Measurements from ENCODE around the gene NALCN. TPM values are rescaled to one million over a fixed set of nuclear protein-coding genes. Genes with fewer than 3 reads are reported as not detected.

Gene NALCN
- total and polyA plus RNA-seq, 7 donors = 0.04 to 0.49 (median 0.21) TPM; not detected in 1

DNA sequence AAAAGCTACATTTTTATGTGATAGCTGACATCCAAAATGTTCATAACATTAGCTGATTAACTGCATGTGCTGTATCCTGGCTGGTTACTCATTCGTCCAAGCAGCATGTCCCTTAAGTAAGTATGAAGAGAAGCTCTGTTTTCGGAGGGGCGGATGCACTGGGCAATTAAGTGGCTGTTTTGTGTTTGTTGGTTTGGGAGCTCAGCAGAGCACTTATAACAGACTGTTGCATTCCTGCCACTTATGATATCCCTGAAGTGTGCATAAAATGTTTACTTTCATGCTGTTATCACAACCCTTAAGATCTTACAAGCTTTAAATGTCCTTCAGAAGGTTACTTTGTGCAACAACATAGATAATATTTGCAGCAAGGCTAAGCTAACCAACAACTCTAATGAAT, 264.1 kb downstream of the NALCN start:
- Histone ChIP-seq H3K27me3 (ENCODE audit: insufficient read depth in 3 of 3, low read length in 2 of 3) (peaks cover 0 to 4% (median 2%) of the 10 kb centered on the region in 3 donors), H3K9me3 (no peaks in the 10 kb centered on the region), H3K4me3 (no peak overlapping the region), H3K36me3 (ENCODE audit: insufficient read depth in 1 of 2, low read depth in 1 of 2) (no peaks in the 10 kb centered on the region), H3K4me1 (no peaks in the 10 kb centered on the region), H3K27ac (no peak overlapping the region)
- ATAC-seq (no peak), DNase-seq (no peak)
- TF ChIP-seq CTCF (IDR thresholded peaks at IDR 0.05) = no peak
- intact Hi-C loops (cut with DNase I) = no loop called here
- WGBS, 3 donors = 61 to 77% (median 62%) methylated on average over 3 of the region's 3 CpGs

GRCh38 chr13:101150998-101151397, 265.3 kb downstream of the NALCN start:
- H3K9me3 ChIP-seq = no peaks in the 10 kb centered on the region
- ATAC-seq (no peak), DNase-seq (no peak)
- TF ChIP-seq CTCF (IDR thresholded peaks at IDR 0.05) = no peak
- intact Hi-C loops (cut with DNase I) = no loop called here
- H3K27ac ChIP-seq = no peak overlapping the region
- no peaks in the 10 kb centered on the region for H3K36me3 ChIP-seq (ENCODE audit: insufficient read depth in 1 of 2, low read depth in 1 of 2)
- H3K27me3 ChIP-seq (ENCODE audit: insufficient read depth in 3 of 3, low read length in 2 of 3) = peaks cover 0 to 4% (median 0%) of the 10 kb centered on the region in 3 donors
- 10 to 17% (median 15%) methylated on average over 7 of the region's 7 CpGs for WGBS, 3 donors
- no peaks in the 10 kb centered on the region for H3K4me1 ChIP-seq
- no peak overlapping the region for H3K4me3 ChIP-seq

DNA sequence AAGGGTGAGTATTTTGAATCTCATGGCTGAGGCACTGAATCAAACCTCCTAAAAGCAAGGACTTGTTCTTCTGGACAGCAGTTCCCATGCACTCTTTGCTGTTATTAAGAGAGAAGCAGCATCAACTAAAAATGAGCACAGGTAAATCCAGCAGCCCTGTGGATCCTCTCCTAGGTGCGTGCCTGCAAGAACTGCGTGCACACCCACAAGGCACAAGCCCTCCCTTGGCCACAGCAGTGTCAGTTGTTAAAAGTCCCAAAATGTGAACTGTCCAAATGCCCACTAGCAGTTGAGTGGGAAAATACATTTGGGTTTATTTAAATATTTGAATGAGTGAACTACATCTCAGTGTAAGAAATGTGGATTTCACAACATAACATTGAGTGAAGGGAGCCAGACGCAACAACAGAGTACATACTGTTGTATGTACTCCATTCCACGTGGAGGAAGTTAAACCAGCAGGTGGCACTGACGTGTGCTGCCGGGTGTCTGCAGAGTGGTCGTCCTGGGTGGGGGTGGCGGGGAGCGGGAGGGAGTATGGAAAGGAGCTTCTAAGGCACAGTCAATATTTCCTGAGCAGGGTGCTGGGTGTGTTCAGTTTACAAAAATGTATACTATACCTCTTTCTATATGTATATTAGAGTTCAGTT, 266.4 kb downstream of the NALCN start:
- intact Hi-C loops (cut with DNase I) = loop anchor here in 1 of 2 donors (10.0 kb wide), 2 partner anchors 325 to 1405 kb away; no protein-coding TSS in a partner anchor
- 35 to 42% (median 36%) methylated on average over 9 of the region's 9 CpGs for WGBS, 3 donors
- DNase-seq (no peak), ATAC-seq (no peak)
- Histone ChIP-seq H3K27me3 (ENCODE audit: insufficient read depth in 3 of 3, low read length in 2 of 3) (peaks cover 0 to 4% (median 0%) of the 10 kb centered on the region in 3 donors), H3K27ac (no peak overlapping the region), H3K36me3 (ENCODE audit: insufficient read depth in 1 of 2, low read depth in 1 of 2) (no peaks in the 10 kb centered on the region), H3K9me3 (no peaks in the 10 kb centered on the region), H3K4me1 (no peaks in the 10 kb centered on the region), H3K4me3 (no peak overlapping the region)
- no peak for TF ChIP-seq CTCF (IDR thresholded peaks at IDR 0.05)

GRCh38 chr13:101146101-101146898, 270.0 kb downstream of the NALCN start:
- no peak for TF ChIP-seq CTCF (IDR thresholded peaks at IDR 0.05)
- no peaks in the 10 kb centered on the region for H3K4me1 ChIP-seq
- H3K27me3 ChIP-seq (ENCODE audit: insufficient read depth in 3 of 3, low read length in 2 of 3) = no peaks in the 10 kb centered on the region
- ATAC-seq (no peak), DNase-seq (no peak)
- intact Hi-C loops (cut with DNase I) = loop anchor here in 1 of 2 donors (10.0 kb wide), 2 partner anchors 329 to 1409 kb away; no protein-coding TSS in a partner anchor
- WGBS, 3 donors = 59 to 73% (median 69%) methylated on average over 7 of the region's 7 CpGs
- no peak overlapping the region for H3K4me3 ChIP-seq
- no peaks in the 10 kb centered on the region for H3K9me3 ChIP-seq
- no peaks in the 10 kb centered on the region for H3K36me3 ChIP-seq (ENCODE audit: insufficient read depth in 1 of 2, low read depth in 1 of 2)
- no peak overlapping the region for H3K27ac ChIP-seq
